Measurements from ENCODE around the gene RPP25. TPM values are rescaled to one million over a fixed set of nuclear protein-coding genes. Genes with fewer than 3 reads are reported as not detected.

The RPP25 gene
- total and polyA plus RNA-seq, 3 experiments from 2014 or later: 2.5 to 7.4 (median 6.1) TPM

GRCh38 chr15:74961616-74962015, 5.0 kb upstream of the RPP25 start:
- Mint-ChIP-seq H3K36me3 (no peaks in the 10 kb centered on the region), H3K27ac (no peak overlapping the region), H3K9me3 (no peaks in the 10 kb centered on the region), H3K4me1 (peaks cover 16 to 23% (median 20%) of the 10 kb centered on the region in 3 donors), H3K4me3 (no peak overlapping the region), H3K27me3 (peaks cover 25 to 36% of the 10 kb centered on the region in 2 donors)
- no peaks in the 10 kb centered on the region for H3K9me3 ChIP-seq (ENCODE audit: low read length)
- no peak for DNase-seq
- no peaks in the 10 kb centered on the region for H3K36me3 ChIP-seq (ENCODE audit: insufficient read depth, low read length)
- H3K27ac ChIP-seq (ENCODE audit: low read depth, low read length): no peak overlapping the region
- CTCF ChIA-PET: interaction anchor here (1.5 to 2.9 kb wide), 2 partner anchors 11 to 191 kb away, joined by 4 to 17 read pairs; no protein-coding TSS in a partner anchor
- no peak overlapping the region for H3K4me3 ChIP-seq (ENCODE audit: low read length)
- H3K4me1 ChIP-seq (ENCODE audit: insufficient read depth, low read length): peaks cover 20% of the 10 kb centered on the region
- peaks cover 33% of the 10 kb centered on the region for H3K27me3 ChIP-seq (ENCODE audit: insufficient read depth, low read length, poor library complexity, severe bottlenecking)
- POLR2A ChIA-PET: no interaction called here

- DNase-seq: no peak
- Mint-ChIP-seq H3K9me3 (no peaks in the 10 kb centered on the region), H3K36me3 (no peaks in the 10 kb centered on the region), H3K4me3 (no peak overlapping the region), H3K27ac (no peak overlapping the region), H3K27me3 (peaks cover 25 to 36% of the 10 kb centered on the region in 2 donors), H3K4me1 (peaks cover 16 to 24% (median 20%) of the 10 kb centered on the region in 3 donors)
- no peaks in the 10 kb centered on the region for H3K36me3 ChIP-seq (ENCODE audit: insufficient read depth, low read length)
- no peaks in the 10 kb centered on the region for H3K9me3 ChIP-seq (ENCODE audit: low read length)
- no peak overlapping the region for H3K27ac ChIP-seq (ENCODE audit: low read depth, low read length)
- ChIA-PET CTCF (interaction anchor here (1.5 to 2.9 kb wide), 2 partner anchors 11 to 190 kb away, joined by 4 to 17 read pairs; no protein-coding TSS in a partner anchor), POLR2A (no interaction called here)
- no peak overlapping the region for H3K4me3 ChIP-seq (ENCODE audit: low read length)
- H3K27me3 ChIP-seq (ENCODE audit: insufficient read depth, low read length, poor library complexity, severe bottlenecking): peaks cover 33% of the 10 kb centered on the region
- H3K4me1 ChIP-seq (ENCODE audit: insufficient read depth, low read length): peaks cover 20% of the 10 kb centered on the region
Measured at GRCh38 chr15:74960995-74961588, 4.5 kb upstream of the RPP25 start.

- peaks cover 16 to 32% (median 20%) of the 10 kb centered on the region in 3 donors for H3K4me1 Mint-ChIP-seq
Measured at GRCh38 chr15:74960286-74960685, 3.7 kb upstream of the RPP25 start.

GRCh38 chr15:74959586-74959939, 3.0 kb upstream of the RPP25 start:
- Mint-ChIP-seq H3K9me3 (no peaks in the 10 kb centered on the region), H3K27ac (no peak overlapping the region), H3K36me3 (no peaks in the 10 kb centered on the region), H3K27me3 (peaks cover 24 to 36% of the 10 kb centered on the region in 2 donors), H3K4me1 (peaks cover 16 to 32% (median 20%) of the 10 kb centered on the region in 3 donors), H3K4me3 (no peak overlapping the region)
- ChIA-PET POLR2A (no interaction called here), CTCF (interaction anchor here (2.9 kb wide), 1 partner anchor 9 kb away, joined by 17 read pairs; no protein-coding TSS in a partner anchor)
- Histone ChIP-seq H3K4me3 (ENCODE audit: low read length) (no peak overlapping the region), H3K36me3 (ENCODE audit: insufficient read depth, low read length) (no peaks in the 10 kb centered on the region), H3K27me3 (ENCODE audit: insufficient read depth, low read length, poor library complexity, severe bottlenecking) (peaks cover 33% of the 10 kb centered on the region), H3K9me3 (ENCODE audit: low read length) (no peaks in the 10 kb centered on the region), H3K27ac (ENCODE audit: low read depth, low read length) (no peak overlapping the region), H3K4me1 (ENCODE audit: insufficient read depth, low read length) (peaks cover 30% of the 10 kb centered on the region)
- DNase-seq: no peak

More at GRCh38 chr15:74960286-74960685, 3.7 kb upstream of the RPP25 start:
- ChIA-PET POLR2A (no interaction called here), CTCF (interaction anchor here (1.5 to 2.9 kb wide), 2 partner anchors 10 to 189 kb away, joined by 4 to 17 read pairs; no protein-coding TSS in a partner anchor)
- Histone ChIP-seq H3K27me3 (ENCODE audit: insufficient read depth, low read length, poor library complexity, severe bottlenecking) (peaks cover 33% of the 10 kb centered on the region), H3K9me3 (ENCODE audit: low read length) (no peaks in the 10 kb centered on the region), H3K36me3 (ENCODE audit: insufficient read depth, low read length) (no peaks in the 10 kb centered on the region), H3K27ac (ENCODE audit: low read depth, low read length) (no peak overlapping the region), H3K4me3 (ENCODE audit: low read length) (no peak overlapping the region), H3K4me1 (ENCODE audit: insufficient read depth, low read length) (peaks cover 27% of the 10 kb centered on the region)
- Mint-ChIP-seq H3K27ac (no peak overlapping the region), H3K9me3 (no peaks in the 10 kb centered on the region), H3K36me3 (no peaks in the 10 kb centered on the region), H3K4me3 (no peak overlapping the region), H3K27me3 (peaks cover 25 to 36% of the 10 kb centered on the region in 2 donors)
- DNase-seq: no peak

- Mint-ChIP-seq H3K27ac (peak overlapping the region in 1 of 8 donors; percentile 65), H3K27me3 (peaks cover 24 to 36% of the 10 kb centered on the region in 2 donors), H3K36me3 (no peaks in the 10 kb centered on the region), H3K4me3 (peak overlapping the region in 6 of 7 donors; percentile 44 to 84 (median 56)), H3K9me3 (no peaks in the 10 kb centered on the region), H3K4me1 (peaks cover 16 to 32% (median 20%) of the 10 kb centered on the region in 3 donors)
- H3K27ac ChIP-seq (ENCODE audit: low read depth, low read length): no peak overlapping the region
- no peaks in the 10 kb centered on the region for H3K36me3 ChIP-seq (ENCODE audit: insufficient read depth, low read length)
- POLR2A ChIA-PET: interaction anchor here (0.6 kb wide), 1 partner anchor 395 kb away, joined by 4 read pairs; no protein-coding TSS in a partner anchor
- no peak for DNase-seq
- H3K27me3 ChIP-seq (ENCODE audit: insufficient read depth, low read length, poor library complexity, severe bottlenecking): peaks cover 33% of the 10 kb centered on the region
- no peaks in the 10 kb centered on the region for H3K9me3 ChIP-seq (ENCODE audit: low read length)
- CTCF ChIA-PET: interaction anchor here (2.9 kb wide), 1 partner anchor 9 kb away, joined by 17 read pairs; no protein-coding TSS in a partner anchor
- H3K4me3 ChIP-seq (ENCODE audit: low read length): no peak overlapping the region
- H3K4me1 ChIP-seq (ENCODE audit: insufficient read depth, low read length): peaks cover 30% of the 10 kb centered on the region
Measured at GRCh38 chr15:74958908-74959585, 2.5 kb upstream of the RPP25 start.

- Histone ChIP-seq H3K36me3 (ENCODE audit: insufficient read depth, low read length) (no peaks in the 10 kb centered on the region), H3K4me1 (ENCODE audit: insufficient read depth, low read length) (peaks cover 30% of the 10 kb centered on the region), H3K4me3 (ENCODE audit: low read length) (no peak overlapping the region), H3K9me3 (ENCODE audit: low read length) (no peaks in the 10 kb centered on the region), H3K27ac (ENCODE audit: low read depth, low read length) (no peak overlapping the region), H3K27me3 (ENCODE audit: insufficient read depth, low read length, poor library complexity, severe bottlenecking) (peaks cover 33% of the 10 kb centered on the region)
- Mint-ChIP-seq H3K4me3 (peak overlapping the region; percentile 40 to 89 (median 61)), H3K9me3 (no peaks in the 10 kb centered on the region), H3K4me1 (peaks cover 16 to 32% (median 20%) of the 10 kb centered on the region in 3 donors), H3K27me3 (peaks cover 24 to 36% of the 10 kb centered on the region in 2 donors), H3K27ac (peak overlapping the region in 1 of 8 donors; percentile 18), H3K36me3 (no peaks in the 10 kb centered on the region)
- CTCF ChIA-PET: interaction anchor here (1.5 to 2.9 kb wide), 3 partner anchors 8 to 586 kb away, joined by 4 to 17 read pairs (median 5); no protein-coding TSS in a partner anchor
- POLR2A ChIA-PET: interaction anchor here (0.6 kb wide), 1 partner anchor 396 kb away, joined by 4 read pairs; no protein-coding TSS in a partner anchor
- DNase-seq: no peak
Measured at GRCh38 chr15:74958320-74958907, 1.8 kb upstream of the RPP25 start.

- H3K27me3 Mint-ChIP-seq: peaks cover 24 to 36% of the 10 kb centered on the region in 2 donors
- no peaks in the 10 kb centered on the region for H3K36me3 Mint-ChIP-seq
- CTCF ChIA-PET: interaction anchor here (0.8 to 1.9 kb wide), 5 partner anchors 10 to 585 kb away, joined by 3 to 5 read pairs (median 3); no protein-coding TSS in a partner anchor
- peaks cover 16 to 32% (median 20%) of the 10 kb centered on the region in 3 donors for H3K4me1 Mint-ChIP-seq
- Histone ChIP-seq H3K9me3 (ENCODE audit: low read length) (no peaks in the 10 kb centered on the region), H3K27me3 (ENCODE audit: insufficient read depth, low read length, poor library complexity, severe bottlenecking) (peaks cover 33% of the 10 kb centered on the region), H3K4me3 (ENCODE audit: low read length) (peak overlapping the region; percentile 63), H3K4me1 (ENCODE audit: insufficient read depth, low read length) (peaks cover 30% of the 10 kb centered on the region), H3K27ac (ENCODE audit: low read depth, low read length) (no peak overlapping the region), H3K36me3 (ENCODE audit: insufficient read depth, low read length) (no peaks in the 10 kb centered on the region)
- POLR2A ChIA-PET: interaction anchor here (0.6 to 1.1 kb wide), 3 partner anchors 11 to 113 kb away, joined by 3 to 6 read pairs (median 6); no protein-coding TSS in a partner anchor
- no peaks in the 10 kb centered on the region for H3K9me3 Mint-ChIP-seq
- no peak for DNase-seq
- no peak overlapping the region for H3K27ac Mint-ChIP-seq
- H3K4me3 Mint-ChIP-seq: peak overlapping the region; percentile 70 to 89 (median 81)
Measured at GRCh38 chr15:74957476-74958035, 984 bp upstream of the RPP25 start.

Measured in CD8-positive, alpha-beta memory T cell (primary cell).